ENCODE data around the gene FTO. TPM values are rescaled to one million over a fixed set of nuclear protein-coding genes. Genes with fewer than 3 reads are reported as not detected.

FTO gene
- total and polyA plus RNA-seq, 2 of the 13 experiments (the other 11 are each of a cell fraction or from before 2014, with no cell fraction given): 41.6 to 55.8 TPM

DNA sequence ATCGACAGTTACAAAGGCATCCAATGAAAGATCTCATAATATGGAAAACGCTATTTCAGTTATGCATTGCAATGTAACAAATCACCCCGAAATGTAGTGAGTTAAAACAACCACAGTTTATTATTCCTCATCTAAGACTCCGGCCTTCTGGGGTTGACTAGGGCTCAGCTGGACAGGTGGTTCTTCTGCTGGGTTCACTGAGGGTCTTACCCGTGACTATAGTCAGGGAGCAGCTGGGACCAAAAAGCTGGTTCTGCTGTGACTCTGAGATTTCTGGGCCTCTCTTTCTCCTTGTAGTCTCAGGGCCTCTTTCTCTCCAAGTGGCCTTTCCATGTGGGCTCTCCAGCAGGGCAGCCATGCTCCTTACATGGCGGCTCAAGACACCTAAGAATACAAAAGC lies 386.6 kb downstream of the FTO start:
- 95% methylated on average over 6 of the region's 6 CpGs for WGBS (ENCODE audit: low lambda C conversion rate)
- ATAC-seq: no peak
- H3K27ac ChIP-seq (ENCODE audit: extremely low read length, insufficient read depth, low read length): no peak overlapping the region
- H3K9me3 ChIP-seq (ENCODE audit: low read length): no peaks in the 10 kb centered on the region
- H4K20me1 ChIP-seq (ENCODE audit: insufficient read depth, low read length): no peaks in the 10 kb centered on the region
- no peaks in the 10 kb centered on the region for H3K27me3 ChIP-seq (ENCODE audit: control insufficient read depth in 1 of 2, insufficient read depth in 2 of 2, low read length in 2 of 2)
- CTCF ChIA-PET (ENCODE audit: low intra/inter-chr PET ratio, low total read pairs): no interaction called here
- H3K4me3 ChIP-seq (replicated peaks in 1 of 3; ENCODE audit: insufficient read depth in 1 of 3, low read depth in 2 of 3, low read length in 3 of 3): no peak overlapping the region
- in situ Hi-C loops (cut with HindIII; ENCODE audit: extremely low pct_ligation_motif_present, low pct_unique_long_range_greater_than_20kb): no loop called here
- H3K9ac ChIP-seq (ENCODE audit: insufficient read depth, low read depth, low read length): no peak overlapping the region
- peaks cover 22% of the 10 kb centered on the region for H3K4me1 ChIP-seq (ENCODE audit: insufficient read depth, low read length)
- H2AFZ ChIP-seq (ENCODE audit: low read length): no peak overlapping the region
- POLR2A ChIA-PET: no interaction called here
- DNase-seq (ENCODE audit: low spot score): no peak
- intact Hi-C loops (cut with micrococcal nuclease; ENCODE audit: unreplicated experiment): no loop called here
- H3K36me3 ChIP-seq (replicated peaks in 1 of 2; ENCODE audit: control insufficient read depth in 1 of 2, insufficient read depth in 2 of 2, low read length in 2 of 2): 0 out of 5 replicates have a peak, but pooled peaks cover 0 to 2% of the 10 kb centered on the region in 2 experiments
- TF ChIP-seq, protein P1, sequence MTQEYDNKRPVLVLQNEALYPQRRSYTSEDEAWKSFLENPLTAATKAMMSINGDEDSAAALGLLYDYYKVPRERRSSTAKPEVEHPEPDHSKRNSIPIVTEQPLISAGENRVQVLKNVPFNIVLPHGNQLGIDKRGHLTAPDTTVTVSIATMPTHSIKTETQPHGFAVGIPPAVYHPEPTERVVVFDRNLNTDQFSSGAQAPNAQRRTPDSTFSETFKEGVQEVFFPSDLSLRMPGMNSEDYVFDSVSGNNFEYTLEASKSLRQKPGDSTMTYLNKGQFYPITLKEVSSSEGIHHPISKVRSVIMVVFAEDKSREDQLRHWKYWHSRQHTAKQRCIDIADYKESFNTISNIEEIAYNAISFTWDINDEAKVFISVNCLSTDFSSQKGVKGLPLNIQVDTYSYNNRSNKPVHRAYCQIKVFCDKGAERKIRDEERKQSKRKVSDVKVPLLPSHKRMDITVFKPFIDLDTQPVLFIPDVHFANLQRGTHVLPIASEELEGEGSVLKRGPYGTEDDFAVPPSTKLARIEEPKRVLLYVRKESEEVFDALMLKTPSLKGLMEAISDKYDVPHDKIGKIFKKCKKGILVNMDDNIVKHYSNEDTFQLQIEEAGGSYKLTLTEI (CRISPR knock-in tag; conservative IDR thresholded peaks at IDR 0.05): no peak
- TF ChIP-seq ZNF383 (CRISPR knock-in tag; IDR thresholded peaks at IDR 0.05; ENCODE audit: borderline replicate concordance) (no peak), ZNF331 (CRISPR knock-in tag; IDR thresholded peaks at IDR 0.05) (peak; percentile 98)
- no peak for FAIRE-seq
- H3K4me2 ChIP-seq (ENCODE audit: low read depth, low read length): no peak overlapping the region
- H3K79me2 ChIP-seq (ENCODE audit: insufficient read depth, low read length): no peaks in the 10 kb centered on the region
- no TSS peak for BruUV-seq (replicated peaks)

DNA sequence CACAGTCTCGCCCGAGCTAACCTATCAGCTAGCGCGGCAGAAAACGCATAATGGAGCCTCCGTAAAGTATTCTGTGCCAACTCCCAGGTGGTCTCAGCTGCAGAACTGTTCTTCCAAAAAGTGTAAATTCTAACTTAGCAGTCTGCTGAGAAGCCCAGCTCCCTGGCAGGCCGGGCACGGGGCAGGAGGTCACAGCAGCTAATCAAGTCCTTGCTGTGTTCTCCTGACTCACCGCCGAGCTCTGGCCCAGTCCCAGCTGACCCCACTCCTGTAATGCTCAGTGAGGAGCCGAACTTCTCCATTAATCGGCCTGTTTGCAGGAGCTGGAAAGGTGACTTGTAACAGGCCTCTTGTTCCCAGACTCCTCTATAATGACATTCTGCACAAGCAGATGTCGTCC lies 389.3 kb downstream of the FTO start:
- no peak overlapping the region for H3K4me2 ChIP-seq (ENCODE audit: low read depth, low read length)
- no peaks in the 10 kb centered on the region for H3K79me2 ChIP-seq (ENCODE audit: insufficient read depth, low read length)
- peaks cover 40% of the 10 kb centered on the region for H3K4me1 ChIP-seq (ENCODE audit: insufficient read depth, low read length)
- no TSS peak for BruUV-seq (replicated peaks)
- H3K27ac ChIP-seq (ENCODE audit: extremely low read length, insufficient read depth, low read length): no peak overlapping the region
- H3K9ac ChIP-seq (ENCODE audit: insufficient read depth, low read depth, low read length): no peak overlapping the region
- H3K4me3 ChIP-seq (replicated peaks in 1 of 3; ENCODE audit: insufficient read depth in 1 of 3, low read depth in 2 of 3, low read length in 3 of 3): no peak overlapping the region
- no peak overlapping the region for H2AFZ ChIP-seq (ENCODE audit: low read length)
- ChIA-PET CTCF (ENCODE audit: low intra/inter-chr PET ratio, low total read pairs) (no interaction called here), POLR2A (no interaction called here)
- in situ Hi-C loops (cut with HindIII; ENCODE audit: extremely low pct_ligation_motif_present, low pct_unique_long_range_greater_than_20kb): no loop called here
- H4K20me1 ChIP-seq (ENCODE audit: insufficient read depth, low read length): no peaks in the 10 kb centered on the region
- DNase-seq (ENCODE audit: low spot score) (no peak), FAIRE-seq (no peak), ATAC-seq (no peak)
- intact Hi-C loops (cut with micrococcal nuclease; ENCODE audit: unreplicated experiment): no loop called here
- TF ChIP-seq ELF1 (CRISPR knock-in tag; IDR thresholded peaks at IDR 0.05) (no peak), ZNF629 (CRISPR knock-in tag; conservative IDR thresholded peaks at IDR 0.05) (no peak), NCOA5 (CRISPR knock-in tag; IDR thresholded peaks at IDR 0.05) (no peak), ZNF382 (CRISPR knock-in tag; IDR thresholded peaks at IDR 0.05; ENCODE audit: borderline replicate concordance) (no peak)
- 98% methylated on average over 9 of the region's 13 CpGs for WGBS (ENCODE audit: low lambda C conversion rate)
- H3K27me3 ChIP-seq (ENCODE audit: control insufficient read depth in 1 of 2, insufficient read depth in 2 of 2, low read length in 2 of 2): no peaks in the 10 kb centered on the region
- no peaks in the 10 kb centered on the region for H3K36me3 ChIP-seq (replicated peaks in 1 of 2; ENCODE audit: control insufficient read depth in 1 of 2, insufficient read depth in 2 of 2, low read length in 2 of 2)
- H3K9me3 ChIP-seq (ENCODE audit: low read length): no peaks in the 10 kb centered on the region
